ENCODE results near the gene P3R3URF.

P3R3URF gene

DNA sequence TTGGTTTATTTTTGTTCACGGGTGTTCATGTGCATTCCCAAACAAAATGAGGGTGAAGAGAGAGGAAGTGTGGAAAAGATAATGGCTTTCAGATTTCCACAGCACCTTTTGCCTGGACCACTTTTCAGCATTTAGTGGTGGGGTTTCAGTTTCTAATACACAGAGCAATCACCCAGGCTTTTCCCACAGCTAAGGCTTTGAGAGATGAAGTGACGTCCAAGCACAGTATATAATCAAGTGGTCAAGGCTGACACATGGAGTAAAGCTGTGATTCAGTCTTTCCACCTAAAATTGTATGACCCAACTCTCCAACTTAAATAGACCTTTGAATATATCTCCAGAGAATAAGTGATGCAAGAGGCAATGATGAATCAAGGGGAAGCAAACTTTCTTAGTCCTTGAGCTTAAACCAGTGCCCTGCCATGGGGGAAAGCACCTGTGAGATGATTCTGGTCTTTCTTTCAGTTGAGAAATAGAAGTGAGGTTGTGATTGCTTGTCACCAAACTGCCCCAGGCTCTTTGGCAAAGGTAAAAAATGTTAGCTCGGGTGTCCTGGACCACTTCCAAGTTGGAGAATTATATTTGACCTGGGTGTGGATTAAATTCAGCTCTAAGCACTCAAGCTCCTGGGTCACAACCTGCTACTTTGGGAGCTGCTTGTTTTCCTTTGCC, 41.5 kb downstream of the P3R3URF start:
- DNase-seq (ENCODE audit: extremely low read depth in 1 of 2, low read depth in 1 of 2) = no peak

DNA sequence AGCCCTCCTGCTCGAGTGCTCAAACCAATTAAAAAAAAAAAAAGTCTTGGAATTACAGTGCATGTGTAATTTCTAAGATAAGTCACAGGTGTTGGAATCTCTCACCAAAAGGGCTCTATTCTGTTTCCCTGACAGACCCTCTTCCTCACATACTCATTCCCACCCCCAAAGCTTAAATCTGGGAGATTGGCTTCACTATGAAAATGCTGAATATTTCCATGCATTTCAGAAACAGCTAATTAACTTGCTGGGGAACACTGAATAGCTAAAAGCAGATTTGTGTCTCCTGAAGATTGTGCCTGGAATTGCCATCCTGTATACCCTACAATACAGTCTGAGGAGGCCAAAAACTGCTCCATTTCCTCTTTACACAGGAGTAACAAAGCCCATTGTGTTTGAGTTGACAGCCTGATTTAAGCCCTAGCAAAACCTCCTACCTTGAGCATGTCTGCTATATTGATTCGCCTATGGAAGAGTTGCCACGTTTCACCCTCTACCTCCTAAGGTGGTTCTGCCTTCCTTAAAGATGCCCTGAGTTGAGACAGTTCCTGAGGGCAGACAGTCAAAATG, 42.4 kb downstream of the P3R3URF start:
- DNase-seq (ENCODE audit: extremely low read depth in 1 of 2, low read depth in 1 of 2) = no peak

GRCh38 chr1:46133181-46133658, 43.1 kb downstream of the P3R3URF start:
- DNase-seq (ENCODE audit: extremely low read depth in 1 of 2, low read depth in 1 of 2) = peak in 1 of 2 donors; percentile 18

DNA sequence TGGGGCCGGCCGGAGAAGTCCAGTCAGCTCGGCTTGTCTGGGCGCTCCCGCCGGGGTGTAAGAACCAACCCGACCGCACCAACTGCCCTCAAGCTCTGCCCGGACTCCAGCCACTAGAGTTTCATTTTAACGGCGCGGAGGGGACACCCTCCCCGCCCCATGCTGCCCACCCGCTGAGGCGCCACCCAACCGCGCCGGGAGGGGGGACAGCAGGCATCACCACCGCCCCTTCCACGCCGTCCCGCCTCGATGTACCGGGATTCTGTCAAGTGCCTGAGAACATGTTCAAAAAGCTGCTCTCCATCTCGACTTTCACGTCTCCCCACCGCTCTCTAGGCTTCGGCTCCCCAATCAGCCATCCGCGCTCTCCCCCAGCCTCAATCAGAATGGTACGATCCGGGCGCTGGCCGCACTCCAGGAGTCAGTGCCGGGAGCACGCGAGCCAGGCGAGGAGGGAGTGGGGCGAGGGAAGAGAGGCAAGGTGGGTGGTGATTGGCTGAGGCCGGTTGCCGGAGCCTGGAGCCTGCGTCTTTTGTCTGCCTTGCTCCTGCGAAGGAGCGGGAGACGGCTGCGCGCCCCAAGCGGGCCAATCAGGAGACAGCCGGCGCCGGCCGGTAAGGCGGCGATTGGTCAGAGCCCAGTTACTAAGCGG, 43.6 kb downstream of the P3R3URF start, which contains the start of gene PIK3R3:
PIK3R3 (minus strand) TSS at position 101 of the 652 bp plus-strand sequence. CDS start 677 bp downstream, outside the sequence.
- DNase-seq (ENCODE audit: extremely low read depth in 1 of 2, low read depth in 1 of 2) = peak; percentile 62 to 68

DNA sequence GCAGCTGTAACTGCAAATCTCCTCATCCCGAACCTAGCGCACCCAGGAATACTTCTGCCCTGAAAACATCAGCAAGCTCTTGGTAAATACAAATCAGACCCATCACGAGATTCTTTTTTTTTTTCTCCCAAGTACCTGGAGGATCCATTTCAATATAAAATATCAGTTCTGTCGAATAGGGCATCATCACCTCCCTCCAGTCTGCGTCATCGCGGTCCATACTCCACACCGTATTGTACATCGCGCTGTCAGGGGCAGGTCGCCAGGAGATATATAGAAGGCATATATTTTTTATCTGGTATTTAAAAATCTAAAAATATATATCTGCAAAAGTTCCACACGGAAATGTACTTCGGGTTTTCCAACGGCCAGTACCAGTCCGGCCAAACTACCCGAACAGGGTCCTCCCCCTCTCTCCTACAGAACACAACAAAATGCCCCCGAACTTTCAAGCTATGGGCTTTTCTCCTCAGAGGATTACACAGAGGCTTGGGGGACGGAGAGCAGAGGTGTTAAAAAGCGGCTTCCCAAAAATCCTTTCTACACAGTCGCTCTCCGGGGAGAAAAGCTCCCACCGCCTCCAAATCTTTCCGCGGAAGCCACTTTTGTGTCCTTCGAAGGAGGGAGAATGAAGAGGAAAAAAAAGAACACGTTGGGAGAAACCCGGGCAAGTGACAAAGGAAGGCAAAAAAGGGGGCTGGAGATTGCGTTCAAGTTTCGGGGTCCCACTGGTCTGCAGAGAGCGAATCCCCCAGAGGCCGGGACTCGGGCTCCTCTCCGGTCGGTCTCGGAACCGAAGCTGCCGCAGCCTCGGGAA, 44.4 kb downstream of the P3R3URF start:
- DNase-seq (ENCODE audit: extremely low read depth in 1 of 2, low read depth in 1 of 2) = no peak

DNA sequence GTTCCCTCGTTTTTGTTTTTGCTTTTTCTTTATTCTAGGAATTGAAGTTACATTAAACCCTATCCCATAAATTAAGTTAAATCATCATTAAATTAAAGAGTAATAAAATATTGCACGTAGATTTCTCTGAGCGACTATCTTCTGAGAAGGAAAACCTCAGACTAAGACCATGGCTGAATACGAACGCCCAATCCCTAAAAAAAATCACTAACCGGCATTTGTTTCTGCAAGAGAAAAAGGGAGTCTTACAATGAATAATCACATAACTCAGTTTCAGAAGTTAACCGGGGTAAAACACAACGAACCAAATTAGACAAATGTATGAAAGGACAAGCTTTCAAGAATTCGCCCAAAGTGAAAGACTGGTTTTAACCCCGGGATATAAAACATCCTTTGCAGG, 45.2 kb downstream of the P3R3URF start:
- no peak for DNase-seq (ENCODE audit: extremely low read depth in 1 of 2, low read depth in 1 of 2)

DNA sequence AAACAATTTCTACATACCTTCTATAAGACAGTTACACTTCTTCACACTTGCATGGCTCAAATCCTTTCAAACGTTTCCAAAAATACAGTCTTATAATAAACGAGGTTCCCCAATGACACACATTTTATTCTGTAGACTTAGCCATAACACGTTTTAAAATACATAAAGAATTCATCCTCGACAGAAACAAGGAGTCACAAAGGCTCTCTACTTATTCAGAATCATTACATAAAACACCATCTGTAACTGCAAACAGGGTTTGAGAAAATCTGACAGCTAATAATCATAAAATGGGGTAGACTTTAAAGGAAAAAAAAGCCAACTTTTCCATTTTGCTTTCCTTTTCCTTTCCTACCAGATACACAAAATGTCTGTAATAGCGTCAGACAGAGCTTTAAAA, 45.7 kb downstream of the P3R3URF start:
- DNase-seq (ENCODE audit: extremely low read depth in 1 of 2, low read depth in 1 of 2) = no peak

DNA sequence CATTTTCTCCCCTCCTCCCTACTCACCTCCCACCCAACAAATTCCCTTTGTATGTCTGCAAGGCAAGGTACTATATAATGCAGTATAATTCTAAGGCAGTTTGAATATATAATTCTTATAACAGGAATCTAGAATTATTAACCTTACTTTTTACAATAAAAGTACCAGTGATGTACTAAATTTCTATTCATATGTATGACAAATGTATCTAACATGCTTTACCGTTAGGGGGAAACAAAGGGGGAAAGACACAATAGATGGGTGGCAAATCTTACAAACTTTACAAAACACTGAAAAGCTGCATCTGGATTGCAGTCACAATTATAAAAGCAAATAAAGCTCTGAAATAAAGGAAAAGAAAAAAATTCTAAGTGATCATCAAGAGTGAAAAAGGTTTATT, 46.2 kb downstream of the P3R3URF start:
- DNase-seq (ENCODE audit: extremely low read depth in 1 of 2, low read depth in 1 of 2) = no peak

- no peak for DNase-seq (ENCODE audit: extremely low read depth in 1 of 2, low read depth in 1 of 2)
Measured at GRCh38 chr1:46128344-46128743, 47.9 kb downstream of the P3R3URF start.
